ENCODE results near the gene CIPC.

The CIPC gene

GRCh38 chr14:77108753-77109152 is 10.7 kb downstream of the CIPC start:
- Histone ChIP-seq H3K27me3 (replicated peaks in 2 of 5; ENCODE audit: control insufficient read depth in 4 of 5, insufficient read depth in 5 of 5, low read length in 4 of 5) (no peaks in the 10 kb centered on the region), H3K9me3 (ENCODE audit: control extremely low read depth in 1 of 5, control insufficient read depth in 4 of 5, insufficient read depth in 2 of 5, low read depth in 1 of 5, low read length in 4 of 5) (no peaks in the 10 kb centered on the region), H3K36me3 (ENCODE audit: control insufficient read depth in 4 of 4, insufficient read depth in 4 of 4, low read length in 3 of 4) (peaks cover 5 to 58% (median 32%) of the 10 kb centered on the region in 4 experiments), H3K27ac (ENCODE audit: insufficient read depth in 1 of 2, low read depth in 1 of 2, low read length in 2 of 2, poor library complexity in 1 of 2, severe bottlenecking in 2 of 2) (no peak overlapping the region), H3K4me3 (ENCODE audit: control insufficient read depth in 1 of 7, extremely low read depth in 1 of 7, insufficient read depth in 4 of 7, low read depth in 2 of 7, low read length in 6 of 7) (no peak overlapping the region), H3K4me1 (ENCODE audit: control extremely low read depth in 1 of 4, control insufficient read depth in 4 of 4, insufficient read depth in 4 of 4, low read length in 3 of 4) (no peaks in the 10 kb centered on the region)
- no peak for DNase-seq
- ChIA-PET POLR2A (no interaction called here), CTCF (interaction anchor here (0.9 to 1.4 kb wide), 3 partner anchors 14 to 43 kb away, joined by 3 to 4 read pairs (median 3); no protein-coding TSS in a partner anchor)
- 100% methylated on average over 2 of the region's 2 CpGs for WGBS (ENCODE audit: insufficient coverage)

- Histone ChIP-seq H3K4me1 (ENCODE audit: control extremely low read depth in 1 of 4, control insufficient read depth in 4 of 4, insufficient read depth in 4 of 4, low read length in 3 of 4) (no peaks in the 10 kb centered on the region), H3K36me3 (ENCODE audit: control insufficient read depth in 4 of 4, insufficient read depth in 4 of 4, low read length in 3 of 4) (peaks cover 7 to 67% (median 40%) of the 10 kb centered on the region in 4 experiments), H3K4me3 (ENCODE audit: control insufficient read depth in 1 of 7, extremely low read depth in 1 of 7, insufficient read depth in 4 of 7, low read depth in 2 of 7, low read length in 6 of 7) (no peak overlapping the region), H3K9me3 (ENCODE audit: control extremely low read depth in 1 of 5, control insufficient read depth in 4 of 5, insufficient read depth in 2 of 5, low read depth in 1 of 5, low read length in 4 of 5) (no peaks in the 10 kb centered on the region), H3K27ac (ENCODE audit: insufficient read depth in 1 of 2, low read depth in 1 of 2, low read length in 2 of 2, poor library complexity in 1 of 2, severe bottlenecking in 2 of 2) (no peak overlapping the region), H3K27me3 (replicated peaks in 2 of 5; ENCODE audit: control insufficient read depth in 4 of 5, insufficient read depth in 5 of 5, low read length in 4 of 5) (no peaks in the 10 kb centered on the region)
- WGBS (ENCODE audit: insufficient coverage) = 100% methylated on average over 5 of the region's 6 CpGs
- DNase-seq = no peak
- ChIA-PET POLR2A (no interaction called here), CTCF (interaction anchor here (1.3 to 1.8 kb wide), 3 partner anchors 14 to 42 kb away, joined by 3 to 4 read pairs (median 4); no protein-coding TSS in a partner anchor)
These were observed 11.6 kb downstream of the CIPC start for GRCh38 chr14:77109656-77110055.

- CTCF ChIA-PET = interaction anchor here (1.2 to 1.8 kb wide), 2 partner anchors 14 to 15 kb away, joined by 4 to 5 read pairs; no protein-coding TSS in a partner anchor
- no peak overlapping the region for H3K4me3 ChIP-seq (ENCODE audit: control insufficient read depth in 1 of 7, extremely low read depth in 1 of 7, insufficient read depth in 4 of 7, low read depth in 2 of 7, low read length in 6 of 7)
- 100% methylated on average over 1 of the region's 1 CpG for WGBS (ENCODE audit: insufficient coverage)
- DNase-seq = no peak
- no peak overlapping the region for H3K27ac ChIP-seq (ENCODE audit: insufficient read depth in 1 of 2, low read depth in 1 of 2, low read length in 2 of 2, poor library complexity in 1 of 2, severe bottlenecking in 2 of 2)
- no peaks in the 10 kb centered on the region for H3K27me3 ChIP-seq (replicated peaks in 2 of 5; ENCODE audit: control insufficient read depth in 4 of 5, insufficient read depth in 5 of 5, low read length in 4 of 5)
- peaks cover 8 to 68% (median 41%) of the 10 kb centered on the region in 4 experiments for H3K36me3 ChIP-seq (ENCODE audit: control insufficient read depth in 4 of 4, insufficient read depth in 4 of 4, low read length in 3 of 4)
- POLR2A ChIA-PET = no interaction called here
- H3K9me3 ChIP-seq (ENCODE audit: control extremely low read depth in 1 of 5, control insufficient read depth in 4 of 5, insufficient read depth in 2 of 5, low read depth in 1 of 5, low read length in 4 of 5) = no peaks in the 10 kb centered on the region
- H3K4me1 ChIP-seq (ENCODE audit: control extremely low read depth in 1 of 4, control insufficient read depth in 4 of 4, insufficient read depth in 4 of 4, low read length in 3 of 4) = no peaks in the 10 kb centered on the region
These were observed 12.2 kb downstream of the CIPC start for GRCh38 chr14:77110286-77110685.

DNA sequence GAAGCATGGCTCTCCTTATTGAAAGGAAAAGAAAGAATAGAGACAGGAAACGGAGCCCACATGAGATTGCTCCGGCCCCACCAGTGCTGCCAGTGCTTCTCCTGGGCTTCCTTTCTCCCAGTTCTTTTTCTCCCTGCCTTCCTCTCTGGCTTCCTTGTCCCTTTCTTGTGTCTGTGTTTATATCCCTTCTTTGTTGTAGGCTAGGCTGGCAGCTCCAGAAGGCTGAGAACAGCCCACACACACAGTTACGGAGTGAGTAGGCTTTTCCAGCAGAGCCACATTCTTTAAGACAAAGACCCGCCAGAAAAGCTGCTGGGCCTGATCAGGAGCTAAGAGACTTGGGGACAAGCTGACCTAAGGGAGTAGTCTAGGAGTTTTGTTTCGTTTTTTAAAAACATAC is 13.0 kb downstream of the CIPC start:
- DNase-seq = no peak
- no peaks in the 10 kb centered on the region for H3K27me3 ChIP-seq (replicated peaks in 2 of 5; ENCODE audit: control insufficient read depth in 4 of 5, insufficient read depth in 5 of 5, low read length in 4 of 5)
- no peaks in the 10 kb centered on the region for H3K9me3 ChIP-seq (ENCODE audit: control extremely low read depth in 1 of 5, control insufficient read depth in 4 of 5, insufficient read depth in 2 of 5, low read depth in 1 of 5, low read length in 4 of 5)
- no CpG with 5 or more reads among the region's 5 CpGs for WGBS (ENCODE audit: insufficient coverage)
- CTCF ChIA-PET = interaction anchor here (0.7 to 1.8 kb wide), 3 partner anchors 9 to 16 kb away, joined by 3 to 5 read pairs (median 4); no protein-coding TSS in a partner anchor
- no peak overlapping the region for H3K27ac ChIP-seq (ENCODE audit: insufficient read depth in 1 of 2, low read depth in 1 of 2, low read length in 2 of 2, poor library complexity in 1 of 2, severe bottlenecking in 2 of 2)
- peaks cover 8 to 63% (median 41%) of the 10 kb centered on the region in 4 experiments for H3K36me3 ChIP-seq (ENCODE audit: control insufficient read depth in 4 of 4, insufficient read depth in 4 of 4, low read length in 3 of 4)
- POLR2A ChIA-PET = interaction anchor here (0.7 kb wide), 1 partner anchor 47 kb away, joined by 3 read pairs; no protein-coding TSS in a partner anchor
- H3K4me1 ChIP-seq (ENCODE audit: control extremely low read depth in 1 of 4, control insufficient read depth in 4 of 4, insufficient read depth in 4 of 4, low read length in 3 of 4) = no peaks in the 10 kb centered on the region
- no peak overlapping the region for H3K4me3 ChIP-seq (ENCODE audit: control insufficient read depth in 1 of 7, extremely low read depth in 1 of 7, insufficient read depth in 4 of 7, low read depth in 2 of 7, low read length in 6 of 7)

DNA sequence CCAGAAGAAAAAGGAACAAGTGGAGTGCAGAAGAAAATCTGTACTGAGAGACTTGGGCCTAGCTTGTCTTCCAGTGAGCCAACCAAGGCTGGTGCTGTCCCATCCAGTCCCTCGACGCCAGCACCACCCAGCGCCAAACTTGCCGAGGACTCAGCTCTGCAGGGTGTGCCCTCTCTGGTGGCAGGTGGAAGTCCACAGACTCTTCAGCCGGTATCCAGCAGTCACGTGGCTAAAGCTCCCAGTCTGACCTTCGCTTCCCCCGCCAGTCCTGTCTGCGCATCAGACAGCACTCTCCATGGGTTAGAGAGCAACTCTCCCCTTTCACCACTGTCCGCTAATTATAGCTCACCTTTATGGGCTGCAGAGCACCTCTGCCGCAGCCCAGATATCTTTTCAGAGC is 15.6 kb downstream of the CIPC start:
- Histone ChIP-seq H3K36me3 (ENCODE audit: control insufficient read depth in 4 of 4, insufficient read depth in 4 of 4, low read length in 3 of 4) (peaks cover 8 to 49% (median 34%) of the 10 kb centered on the region in 4 experiments), H3K9me3 (ENCODE audit: control extremely low read depth in 1 of 5, control insufficient read depth in 4 of 5, insufficient read depth in 2 of 5, low read depth in 1 of 5, low read length in 4 of 5) (no peaks in the 10 kb centered on the region), H3K4me3 (ENCODE audit: control insufficient read depth in 1 of 7, extremely low read depth in 1 of 7, insufficient read depth in 4 of 7, low read depth in 2 of 7, low read length in 6 of 7) (no peak overlapping the region), H3K27ac (ENCODE audit: insufficient read depth in 1 of 2, low read depth in 1 of 2, low read length in 2 of 2, poor library complexity in 1 of 2, severe bottlenecking in 2 of 2) (no peak overlapping the region), H3K27me3 (replicated peaks in 2 of 5; ENCODE audit: control insufficient read depth in 4 of 5, insufficient read depth in 5 of 5, low read length in 4 of 5) (no peaks in the 10 kb centered on the region), H3K4me1 (ENCODE audit: control extremely low read depth in 1 of 4, control insufficient read depth in 4 of 4, insufficient read depth in 4 of 4, low read length in 3 of 4) (no peaks in the 10 kb centered on the region)
- POLR2A ChIA-PET = no interaction called here
- 94% methylated on average over 11 of the region's 11 CpGs for WGBS (ENCODE audit: insufficient coverage)
- no peak for DNase-seq
- CTCF ChIA-PET = interaction anchor here (4.3 kb wide), 1 partner anchor 10 kb away, joined by 18 read pairs; no protein-coding TSS in a partner anchor

DNA sequence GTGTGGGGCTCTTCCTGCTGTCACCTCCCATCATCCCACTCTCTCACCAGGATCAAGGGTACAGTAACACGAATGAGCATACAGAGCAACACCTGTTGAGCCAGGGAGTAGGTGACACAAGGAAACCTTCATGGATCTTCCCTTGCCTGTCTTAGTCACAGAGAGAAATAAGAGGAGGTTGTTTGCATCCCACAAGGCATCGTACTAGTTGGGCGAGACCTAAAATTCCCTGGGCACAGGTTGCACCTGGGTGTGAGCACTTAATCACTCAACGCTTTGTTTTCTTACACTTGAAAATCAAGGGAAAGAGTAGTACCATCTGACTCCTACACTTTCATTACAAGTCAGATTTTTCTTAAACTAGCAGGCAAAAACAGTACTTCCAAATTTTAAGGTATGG is 16.6 kb downstream of the CIPC start:
- ChIA-PET POLR2A (no interaction called here), CTCF (interaction anchor here (4.3 kb wide), 1 partner anchor 9 kb away, joined by 18 read pairs; no protein-coding TSS in a partner anchor)
- 94% methylated on average over 3 of the region's 4 CpGs for WGBS (ENCODE audit: insufficient coverage)
- Histone ChIP-seq H3K27me3 (replicated peaks in 2 of 5; ENCODE audit: control insufficient read depth in 4 of 5, insufficient read depth in 5 of 5, low read length in 4 of 5) (no peaks in the 10 kb centered on the region), H3K9me3 (ENCODE audit: control extremely low read depth in 1 of 5, control insufficient read depth in 4 of 5, insufficient read depth in 2 of 5, low read depth in 1 of 5, low read length in 4 of 5) (no peaks in the 10 kb centered on the region), H3K4me1 (ENCODE audit: control extremely low read depth in 1 of 4, control insufficient read depth in 4 of 4, insufficient read depth in 4 of 4, low read length in 3 of 4) (no peaks in the 10 kb centered on the region), H3K4me3 (ENCODE audit: control insufficient read depth in 1 of 7, extremely low read depth in 1 of 7, insufficient read depth in 4 of 7, low read depth in 2 of 7, low read length in 6 of 7) (no peak overlapping the region), H3K27ac (ENCODE audit: insufficient read depth in 1 of 2, low read depth in 1 of 2, low read length in 2 of 2, poor library complexity in 1 of 2, severe bottlenecking in 2 of 2) (no peak overlapping the region), H3K36me3 (ENCODE audit: control insufficient read depth in 4 of 4, insufficient read depth in 4 of 4, low read length in 3 of 4) (peaks cover 8 to 42% (median 33%) of the 10 kb centered on the region in 4 experiments)
- DNase-seq = no peak

DNA sequence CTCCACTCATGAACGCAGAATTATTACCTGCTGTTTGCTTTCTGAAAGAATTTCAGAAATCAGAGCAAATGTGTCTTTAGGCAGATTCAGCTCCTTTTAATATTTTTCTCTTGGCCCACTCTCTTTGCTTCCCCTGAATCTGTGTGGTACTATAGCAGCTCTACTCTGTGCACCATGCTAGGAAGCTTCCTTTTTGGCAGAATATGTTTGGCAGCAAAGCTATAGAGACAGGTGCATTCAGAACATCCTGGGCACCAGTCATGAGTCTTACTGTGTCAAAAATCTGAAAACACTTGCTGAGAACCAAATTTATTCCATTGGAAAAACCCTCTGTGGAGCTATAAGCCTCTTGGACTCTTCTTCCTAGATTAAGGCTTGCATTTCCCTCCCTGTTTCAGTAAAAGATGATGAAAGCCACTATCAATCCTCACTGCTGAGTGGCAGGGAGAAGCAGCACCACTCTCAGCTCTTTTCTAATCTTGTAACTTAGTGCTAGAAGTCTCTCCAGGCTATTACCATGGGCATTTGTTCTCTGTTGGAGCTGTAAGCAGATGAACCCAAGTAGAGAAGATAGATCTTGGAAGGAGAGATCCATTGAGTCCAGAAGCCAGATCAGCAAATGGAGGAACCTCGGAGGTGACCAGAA is 18.2 kb downstream of the CIPC start:
- peaks cover 0 to 4% (median 0%) of the 10 kb centered on the region in 4 experiments for H3K4me1 ChIP-seq (ENCODE audit: control extremely low read depth in 1 of 4, control insufficient read depth in 4 of 4, insufficient read depth in 4 of 4, low read length in 3 of 4)
- POLR2A ChIA-PET = interaction anchor here (0.6 to 1.7 kb wide), 2 partner anchors 18 to 437 kb away, joined by 3 to 8 read pairs; partner anchors contain the start of gene CIPC
- no peak overlapping the region for H3K27ac ChIP-seq (ENCODE audit: insufficient read depth in 1 of 2, low read depth in 1 of 2, low read length in 2 of 2, poor library complexity in 1 of 2, severe bottlenecking in 2 of 2)
- no peaks in the 10 kb centered on the region for H3K27me3 ChIP-seq (replicated peaks in 2 of 5; ENCODE audit: control insufficient read depth in 4 of 5, insufficient read depth in 5 of 5, low read length in 4 of 5)
- H3K9me3 ChIP-seq (ENCODE audit: control extremely low read depth in 1 of 5, control insufficient read depth in 4 of 5, insufficient read depth in 2 of 5, low read depth in 1 of 5, low read length in 4 of 5) = no peaks in the 10 kb centered on the region
- no peak overlapping the region for H3K4me3 ChIP-seq (ENCODE audit: control insufficient read depth in 1 of 7, extremely low read depth in 1 of 7, insufficient read depth in 4 of 7, low read depth in 2 of 7, low read length in 6 of 7)
- 95% methylated on average over 2 of the region's 2 CpGs for WGBS (ENCODE audit: insufficient coverage)
- CTCF ChIA-PET = interaction anchor here (1.0 to 4.3 kb wide), 4 partner anchors 7 to 241 kb away, joined by 3 to 18 read pairs (median 4); no protein-coding TSS in a partner anchor
- no peak for DNase-seq
- peaks cover 6 to 32% (median 25%) of the 10 kb centered on the region in 4 experiments for H3K36me3 ChIP-seq (ENCODE audit: control insufficient read depth in 4 of 4, insufficient read depth in 4 of 4, low read length in 3 of 4)

Data from common myeloid progenitor, CD34-positive (primary cell).